ENCODE measurements around the gene DNAH7. TPM values are rescaled to one million over a fixed set of nuclear protein-coding genes. Genes with fewer than 3 reads are reported as not detected.

Gene DNAH7
- total RNA-seq, 1 donor from 2014 or later = 0.32 TPM

- intact Hi-C loops (cut with DNase I) = no loop called here
- DNase-seq (ENCODE audit: low spot score) = no peak
Observed at GRCh38 chr2:196080526-196080925, 11.9 kb upstream of the DNAH7 start.

GRCh38 chr2:196079052-196079451 lies 10.4 kb upstream of the DNAH7 start:
- intact Hi-C loops (cut with DNase I) = loop anchor here (5.0 to 10.0 kb wide), 5 partner anchors 93 to 678 kb away; partner anchors contain the start of gene STK17B
- DNase-seq (ENCODE audit: low spot score) = no peak

DNA sequence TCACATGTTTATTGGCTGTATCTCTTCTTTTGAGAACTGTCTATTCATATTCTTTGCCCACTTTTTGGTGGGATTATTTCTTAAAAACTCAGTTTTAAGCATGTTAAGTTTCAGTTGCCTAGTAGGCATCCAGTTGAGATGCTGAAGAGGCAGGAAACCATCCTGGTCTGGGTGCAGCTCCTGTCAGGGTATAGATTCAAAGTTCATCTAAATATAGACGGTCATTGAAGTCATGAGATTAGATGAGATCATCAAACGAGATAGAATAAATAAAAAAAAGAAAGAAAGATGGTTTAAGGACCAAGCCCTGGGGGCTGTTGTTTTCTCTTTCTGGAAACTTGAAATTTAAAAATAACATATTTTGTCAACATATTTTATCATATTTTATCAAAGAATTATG lies 9.2 kb upstream of the DNAH7 start:
- DNase-seq (ENCODE audit: low spot score) = no peak
- intact Hi-C loops (cut with DNase I) = loop anchor here (5.0 to 10.0 kb wide), 5 partner anchors 94 to 679 kb away; partner anchors contain the start of gene STK17B

DNA sequence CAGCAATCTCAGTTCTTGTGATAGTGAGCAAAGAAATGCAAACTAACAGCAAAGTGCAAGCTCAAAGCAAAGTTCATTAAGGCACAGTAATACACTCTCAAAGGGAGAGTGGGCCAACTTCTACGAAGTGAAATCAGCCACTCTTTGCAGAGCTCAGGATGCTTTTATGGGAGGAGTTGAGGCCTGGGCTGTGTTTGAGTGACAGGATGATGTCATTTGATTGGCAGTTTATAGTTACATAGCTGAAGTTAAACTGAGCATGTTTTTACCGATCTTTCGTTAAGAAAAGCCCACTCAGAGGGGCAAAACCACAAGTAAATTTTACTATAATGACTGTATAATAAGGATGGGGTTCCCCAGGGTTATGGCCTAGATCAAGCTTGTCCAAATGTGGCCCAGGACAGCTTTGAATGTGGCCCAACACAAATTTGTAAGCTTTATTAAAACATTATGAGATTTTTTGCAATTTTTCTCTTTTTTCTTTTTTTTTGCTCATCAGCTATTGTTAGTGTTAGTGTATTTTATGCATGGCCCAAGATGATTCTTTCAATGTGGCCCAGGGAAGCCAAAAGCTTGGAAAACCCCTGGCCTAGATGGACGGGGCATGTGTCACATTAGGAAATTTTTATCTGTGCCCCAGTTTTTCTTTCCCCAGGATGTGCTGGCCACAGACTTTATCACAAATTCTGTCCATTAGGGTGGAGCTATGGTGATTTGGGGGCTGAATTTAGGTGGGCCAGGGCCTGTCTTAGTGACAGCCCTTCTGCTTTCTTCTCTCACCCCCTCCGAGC lies 8.3 kb upstream of the DNAH7 start:
- intact Hi-C loops (cut with DNase I) = loop anchor here (5.0 to 10.0 kb wide), 5 partner anchors 95 to 680 kb away; partner anchors contain the start of gene STK17B
- DNase-seq (ENCODE audit: low spot score) = no peak

DNA sequence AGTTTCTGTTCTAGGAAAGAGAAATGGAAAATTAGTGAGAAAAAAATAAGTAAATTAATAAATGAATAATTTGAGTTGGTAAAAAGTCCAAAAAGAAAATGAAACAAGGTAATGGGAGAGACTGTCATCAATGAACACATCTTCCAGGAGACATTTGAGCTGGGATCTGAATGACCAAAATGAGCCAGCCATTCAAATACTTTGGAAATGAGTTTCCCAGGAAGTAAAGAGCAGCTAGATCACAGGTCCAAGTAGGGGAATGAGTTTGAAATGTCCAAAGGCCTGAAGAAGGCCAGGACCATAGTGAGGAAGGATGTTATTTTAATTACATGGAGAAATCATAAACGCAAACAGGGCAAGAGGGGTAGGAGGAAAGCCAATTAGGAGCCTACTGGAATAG lies 6.6 kb upstream of the DNAH7 start:
- intact Hi-C loops (cut with DNase I) = loop anchor here (5.0 to 10.0 kb wide), 5 partner anchors 97 to 682 kb away; partner anchors contain the start of gene STK17B
- no peak for DNase-seq (ENCODE audit: low spot score)

GRCh38 chr2:196074631-196075030 lies 6.0 kb upstream of the DNAH7 start:
- intact Hi-C loops (cut with DNase I) = loop anchor here (5.0 to 10.0 kb wide), 5 partner anchors 98 to 683 kb away; partner anchors contain the start of gene STK17B
- no peak for DNase-seq (ENCODE audit: low spot score)

DNA sequence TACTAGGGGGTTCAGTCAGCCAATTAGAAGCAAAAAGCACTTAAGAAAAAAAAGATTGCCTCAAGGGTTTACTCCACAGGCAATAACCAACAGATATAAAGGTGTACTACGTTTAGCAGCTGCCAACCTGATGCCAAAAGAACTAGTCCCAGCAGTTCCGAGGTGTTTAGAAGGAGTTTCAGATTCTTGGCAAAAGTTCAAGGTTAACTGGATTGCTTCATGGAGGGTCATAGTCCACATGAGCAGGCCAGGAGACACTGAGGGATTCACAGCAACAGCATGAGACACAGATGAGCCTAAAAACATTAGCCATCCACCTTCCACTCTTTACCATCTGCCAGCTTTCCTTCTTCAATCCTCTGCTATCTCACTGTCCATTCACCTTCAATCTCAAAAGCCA lies 4.9 kb upstream of the DNAH7 start:
- intact Hi-C loops (cut with DNase I) = loop anchor here (10.0 kb wide), 1 partner anchor 381 kb away; no protein-coding TSS in a partner anchor
- DNase-seq (ENCODE audit: low spot score) = no peak

- DNase-seq (ENCODE audit: low spot score) = no peak
- intact Hi-C loops (cut with DNase I) = loop anchor here (10.0 kb wide), 2 partner anchors 402 to 482 kb away; no protein-coding TSS in a partner anchor
Observed at GRCh38 chr2:196067088-196067382, 1.6 kb downstream of the DNAH7 start.

DNA sequence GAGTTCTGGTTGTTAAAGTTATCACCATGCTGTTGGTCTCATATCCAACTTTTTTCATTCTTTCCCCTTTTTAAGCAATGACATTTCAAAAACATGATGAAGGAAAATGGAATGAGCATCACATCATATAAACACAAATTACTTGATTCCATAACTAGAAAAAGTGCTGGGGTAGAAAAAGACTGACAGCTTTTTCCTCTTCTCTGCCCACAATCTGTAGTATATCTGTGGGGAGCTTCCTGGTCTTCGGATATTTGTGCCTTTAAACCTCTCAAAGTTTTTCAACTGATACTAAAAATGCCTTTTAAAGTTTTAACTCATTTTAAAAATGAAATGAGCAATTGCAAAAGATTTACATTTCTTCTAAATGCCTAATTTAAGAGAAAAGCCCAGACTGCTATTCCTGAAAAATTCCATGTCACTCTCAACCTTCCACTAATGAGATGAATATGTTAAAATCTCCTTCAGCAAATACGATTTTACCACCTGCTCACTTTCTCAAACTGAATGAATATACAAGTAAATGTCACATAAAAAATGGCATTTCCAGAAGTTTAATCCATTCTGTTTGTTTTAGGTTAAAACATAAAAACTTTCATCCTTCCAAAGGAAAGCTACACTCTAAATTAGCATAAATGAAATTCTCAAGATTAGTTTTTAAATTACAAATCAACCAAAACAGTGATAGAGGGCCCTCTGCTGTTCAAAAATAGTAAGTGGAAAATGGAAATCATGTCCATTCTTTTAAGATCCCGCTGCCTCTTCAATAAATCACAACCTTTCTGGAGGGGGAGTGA lies 2.1 kb downstream of the DNAH7 start:
- intact Hi-C loops (cut with DNase I) = loop anchor here (10.0 kb wide), 2 partner anchors 402 to 482 kb away; no protein-coding TSS in a partner anchor
- DNase-seq (ENCODE audit: low spot score) = no peak

DNA sequence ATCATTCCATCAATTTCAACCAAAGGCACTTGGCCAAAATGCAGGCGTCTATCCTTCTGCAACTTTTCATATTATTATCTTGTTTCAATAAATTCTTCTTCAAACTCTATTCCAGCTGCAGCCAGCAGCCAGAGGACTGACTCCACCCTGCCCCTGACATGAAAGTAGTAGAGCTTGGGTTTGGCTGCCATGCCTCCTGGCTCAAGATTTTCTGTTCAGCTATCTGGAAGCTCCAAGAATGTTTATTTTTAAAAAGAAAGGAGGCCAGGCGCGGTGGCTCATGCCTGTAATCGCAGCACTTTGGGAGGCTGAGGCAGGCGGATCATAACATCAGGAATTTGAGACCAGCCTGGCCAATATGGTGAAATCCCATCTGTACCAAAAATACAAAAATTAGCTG lies 4.9 kb downstream of the DNAH7 start:
- intact Hi-C loops (cut with DNase I) = loop anchor here (10.0 kb wide), 2 partner anchors 399 to 479 kb away; no protein-coding TSS in a partner anchor
- DNase-seq (ENCODE audit: low spot score) = no peak

DNA sequence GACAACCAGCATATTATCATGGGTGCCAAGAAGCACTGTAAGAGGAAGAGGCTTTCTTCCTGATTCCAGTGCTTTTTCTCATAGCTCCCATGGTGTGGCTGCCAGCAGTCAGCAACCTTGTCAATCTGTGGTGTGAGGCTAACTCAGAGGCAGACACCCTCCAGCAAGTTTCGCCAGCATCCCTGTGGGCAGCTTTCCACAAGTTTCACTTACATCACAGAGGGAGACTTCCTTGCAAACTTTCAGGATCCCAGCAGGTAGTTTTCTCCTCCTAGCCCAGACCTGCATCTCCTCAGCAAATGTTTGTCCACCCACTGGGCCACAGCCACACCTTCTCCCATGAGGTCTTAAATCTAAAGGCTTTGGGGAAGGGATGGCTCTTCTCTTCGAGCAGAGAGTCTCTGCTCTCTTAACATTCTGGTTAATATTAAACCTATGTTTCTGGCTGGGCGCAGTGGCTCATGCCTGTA lies 9.1 kb downstream of the DNAH7 start:
- no peak for DNase-seq (ENCODE audit: low spot score)
- intact Hi-C loops (cut with DNase I) = no loop called here

DNA sequence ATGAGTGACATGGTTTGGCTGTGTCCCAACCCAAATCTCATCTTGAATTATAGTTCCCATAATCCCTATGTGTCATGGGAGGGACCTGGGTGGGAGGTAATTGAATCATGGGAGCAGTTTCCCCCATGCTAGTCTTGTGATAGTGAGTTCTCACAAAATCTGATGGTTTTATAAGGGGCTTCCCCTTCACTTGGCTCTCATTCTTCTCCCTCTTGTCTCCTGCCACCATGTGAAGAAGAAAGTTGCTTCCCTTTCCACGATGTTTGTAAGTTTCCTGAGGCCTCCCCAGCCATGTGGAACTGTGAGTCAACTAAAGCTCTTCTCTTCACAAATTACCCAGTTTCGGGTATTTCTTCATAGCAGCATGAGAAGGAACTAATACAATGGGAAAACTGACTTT lies 14.0 kb downstream of the DNAH7 start:
- intact Hi-C loops (cut with DNase I) = no loop called here
- DNase-seq (ENCODE audit: low spot score) = no peak

DNA sequence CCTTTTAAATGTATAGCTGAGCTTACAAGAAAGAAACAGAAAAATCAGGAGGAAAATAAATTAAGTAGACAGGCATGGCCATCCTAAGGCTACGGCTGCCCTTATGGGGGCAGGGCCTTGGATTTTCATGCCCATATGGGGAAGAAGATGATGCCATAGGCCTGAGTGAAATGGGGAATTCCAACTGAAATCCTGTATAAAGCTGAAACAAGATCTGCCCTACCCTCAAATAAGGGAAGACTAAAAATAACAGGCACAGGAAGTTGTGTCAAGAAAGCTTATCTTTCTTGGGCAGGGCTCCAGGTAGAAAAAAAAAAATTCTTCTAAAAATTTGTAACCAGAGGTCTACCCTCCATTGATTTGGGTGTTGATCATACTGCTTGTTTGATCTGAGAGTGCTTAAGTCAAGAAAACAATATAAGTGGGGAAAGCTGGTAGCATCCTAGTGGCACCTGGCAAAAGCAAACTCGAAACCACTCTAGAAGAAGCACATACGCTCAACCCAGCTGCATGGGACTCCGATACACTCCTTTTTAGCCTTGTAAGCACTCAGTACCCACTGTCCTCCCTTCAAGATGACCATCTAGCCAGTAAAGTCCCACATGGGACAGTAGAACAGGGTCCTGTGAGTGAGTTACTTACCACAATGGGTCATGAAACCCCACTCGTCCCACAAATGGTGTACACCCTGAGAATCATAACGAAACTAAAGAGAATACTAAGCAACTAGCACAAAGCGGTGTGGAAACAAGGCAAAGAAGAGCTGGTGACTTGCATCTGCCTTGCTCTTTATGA lies 22.3 kb downstream of the DNAH7 start:
- intact Hi-C loops (cut with DNase I) = no loop called here
- DNase-seq (ENCODE audit: low spot score) = no peak

GRCh38 chr2:196041786-196042185 lies 26.9 kb downstream of the DNAH7 start:
- intact Hi-C loops (cut with DNase I) = no loop called here

GRCh38 chr2:196040218-196040617 lies 28.4 kb downstream of the DNAH7 start:
- DNase-seq (ENCODE audit: low spot score) = no peak

More at GRCh38 chr2:196041786-196042185, 26.9 kb downstream of the DNAH7 start:
- DNase-seq (ENCODE audit: low spot score) = no peak

GRCh38 chr2:196036442-196036841 lies 32.2 kb downstream of the DNAH7 start:
- DNase-seq (ENCODE audit: low spot score) = no peak
- intact Hi-C loops (cut with DNase I) = no loop called here

More at GRCh38 chr2:196040218-196040617, 28.4 kb downstream of the DNAH7 start:
- intact Hi-C loops (cut with DNase I) = no loop called here

GRCh38 chr2:196018037-196018436 lies 50.6 kb downstream of the DNAH7 start:
- no peak for DNase-seq (ENCODE audit: low spot score)
- intact Hi-C loops (cut with DNase I) = no loop called here

DNA sequence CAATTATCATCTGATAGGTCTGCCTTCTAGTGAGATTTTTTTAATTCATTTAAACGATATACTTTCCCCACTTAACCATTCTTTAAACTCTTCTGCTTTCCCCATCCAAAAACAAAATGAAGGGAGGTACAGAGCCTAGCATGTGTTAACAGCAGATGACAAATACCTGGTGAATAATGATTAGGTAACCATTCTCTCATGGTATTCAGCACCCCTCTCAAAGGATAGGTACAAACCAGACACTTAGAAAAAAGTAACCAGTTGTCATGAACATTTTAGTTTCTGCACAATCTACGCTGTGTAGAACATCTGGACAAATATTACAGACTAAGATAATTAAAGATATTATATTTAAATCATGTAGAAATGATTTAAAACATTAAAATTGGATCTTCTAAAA lies 56.3 kb downstream of the DNAH7 start:
- DNase-seq (ENCODE audit: low spot score) = no peak
- intact Hi-C loops (cut with DNase I) = no loop called here

GRCh38 chr2:196000551-196000950 lies 68.1 kb downstream of the DNAH7 start:
- intact Hi-C loops (cut with DNase I) = no loop called here
- DNase-seq (ENCODE audit: low spot score) = no peak

All from cardiac septum (tissue), 1 donor.